OCI-LY1 (cell line): ENCODE results near the gene CTDSPL.

Experiments used
- EZH2 ChIP-seq: fragments of 200-600 bp; sonication (generic), shearing (Covaris generic); IDR thresholded peaks from 2 replicates; pipeline ENCODE4 v1.8.0; 2017; ENCODE audit warnings: borderline replicate concordance, mixed run types, mild to moderate bottlenecking, antibody characterized with exemption, low read length, moderate library complexity, mixed read lengths
- TF ChIP-seq, protein P1 (sequence below): fragments of 200-600 bp; sonication (generic), shearing (Covaris generic); IDR thresholded peaks from 2 replicates; pipeline ENCODE4 v1.5.1; 2017; ENCODE audit warnings: mild to moderate bottlenecking, antibody characterized with exemption, low read length, moderate library complexity, mixed read lengths

DNA sequence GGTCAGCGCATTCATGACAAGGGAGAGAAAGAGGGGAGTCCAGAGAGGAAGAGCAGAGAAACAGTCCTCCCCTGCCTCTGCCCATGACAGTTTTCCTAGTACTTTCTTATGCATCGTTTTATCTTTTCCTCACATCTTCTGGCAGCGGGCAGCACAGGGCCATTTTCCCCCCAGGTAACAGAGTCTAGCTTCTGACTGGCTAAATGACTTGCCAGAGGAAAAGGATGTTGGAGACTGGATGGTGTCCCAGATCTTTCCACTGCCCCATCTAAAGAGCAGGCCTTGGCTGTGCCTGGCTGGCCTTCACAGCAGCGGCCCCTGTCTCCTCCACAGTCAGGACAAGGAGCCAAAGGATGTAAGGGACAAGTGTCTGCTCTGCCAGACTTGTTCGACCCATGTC, 59.3 kb downstream of the CTDSPL start:
- TF ChIP-seq EZH2 = no peak
- TF ChIP-seq, protein P1, sequence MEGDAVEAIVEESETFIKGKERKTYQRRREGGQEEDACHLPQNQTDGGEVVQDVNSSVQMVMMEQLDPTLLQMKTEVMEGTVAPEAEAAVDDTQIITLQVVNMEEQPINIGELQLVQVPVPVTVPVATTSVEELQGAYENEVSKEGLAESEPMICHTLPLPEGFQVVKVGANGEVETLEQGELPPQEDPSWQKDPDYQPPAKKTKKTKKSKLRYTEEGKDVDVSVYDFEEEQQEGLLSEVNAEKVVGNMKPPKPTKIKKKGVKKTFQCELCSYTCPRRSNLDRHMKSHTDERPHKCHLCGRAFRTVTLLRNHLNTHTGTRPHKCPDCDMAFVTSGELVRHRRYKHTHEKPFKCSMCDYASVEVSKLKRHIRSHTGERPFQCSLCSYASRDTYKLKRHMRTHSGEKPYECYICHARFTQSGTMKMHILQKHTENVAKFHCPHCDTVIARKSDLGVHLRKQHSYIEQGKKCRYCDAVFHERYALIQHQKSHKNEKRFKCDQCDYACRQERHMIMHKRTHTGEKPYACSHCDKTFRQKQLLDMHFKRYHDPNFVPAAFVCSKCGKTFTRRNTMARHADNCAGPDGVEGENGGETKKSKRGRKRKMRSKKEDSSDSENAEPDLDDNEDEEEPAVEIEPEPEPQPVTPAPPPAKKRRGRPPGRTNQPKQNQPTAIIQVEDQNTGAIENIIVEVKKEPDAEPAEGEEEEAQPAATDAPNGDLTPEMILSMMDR = no peak
